ENCODE data around the gene VGLL1. TPM values are rescaled to one million over a fixed set of nuclear protein-coding genes. Genes with fewer than 3 reads are reported as not detected.

VGLL1 gene
- total and polyA plus RNA-seq, 11 donors: 0.62 TPM; not detected in 10

- TF ChIP-seq, protein P1, sequence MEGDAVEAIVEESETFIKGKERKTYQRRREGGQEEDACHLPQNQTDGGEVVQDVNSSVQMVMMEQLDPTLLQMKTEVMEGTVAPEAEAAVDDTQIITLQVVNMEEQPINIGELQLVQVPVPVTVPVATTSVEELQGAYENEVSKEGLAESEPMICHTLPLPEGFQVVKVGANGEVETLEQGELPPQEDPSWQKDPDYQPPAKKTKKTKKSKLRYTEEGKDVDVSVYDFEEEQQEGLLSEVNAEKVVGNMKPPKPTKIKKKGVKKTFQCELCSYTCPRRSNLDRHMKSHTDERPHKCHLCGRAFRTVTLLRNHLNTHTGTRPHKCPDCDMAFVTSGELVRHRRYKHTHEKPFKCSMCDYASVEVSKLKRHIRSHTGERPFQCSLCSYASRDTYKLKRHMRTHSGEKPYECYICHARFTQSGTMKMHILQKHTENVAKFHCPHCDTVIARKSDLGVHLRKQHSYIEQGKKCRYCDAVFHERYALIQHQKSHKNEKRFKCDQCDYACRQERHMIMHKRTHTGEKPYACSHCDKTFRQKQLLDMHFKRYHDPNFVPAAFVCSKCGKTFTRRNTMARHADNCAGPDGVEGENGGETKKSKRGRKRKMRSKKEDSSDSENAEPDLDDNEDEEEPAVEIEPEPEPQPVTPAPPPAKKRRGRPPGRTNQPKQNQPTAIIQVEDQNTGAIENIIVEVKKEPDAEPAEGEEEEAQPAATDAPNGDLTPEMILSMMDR (IDR thresholded peaks at IDR 0.05): no peak
- no peak for TF ChIP-seq POLR2A (IDR thresholded peaks at IDR 0.05)
- DNase-seq: no peak
- Histone ChIP-seq H3K36me3 (no peaks in the 10 kb centered on the region), H3K9me3 (no peaks in the 10 kb centered on the region), H3K4me1 (no peaks in the 10 kb centered on the region), H3K4me3 (no peak overlapping the region), H3K27me3 (peaks cover 0 to 20% (median 0%) of the 10 kb centered on the region in 9 donors), H3K27ac (no peak overlapping the region)
- intact Hi-C loops (cut with DNase I): no loop called here
- no peak for ATAC-seq
Observed at GRCh38 chrX:136597954-136598353, 65.9 kb downstream of the VGLL1 start.

DNA sequence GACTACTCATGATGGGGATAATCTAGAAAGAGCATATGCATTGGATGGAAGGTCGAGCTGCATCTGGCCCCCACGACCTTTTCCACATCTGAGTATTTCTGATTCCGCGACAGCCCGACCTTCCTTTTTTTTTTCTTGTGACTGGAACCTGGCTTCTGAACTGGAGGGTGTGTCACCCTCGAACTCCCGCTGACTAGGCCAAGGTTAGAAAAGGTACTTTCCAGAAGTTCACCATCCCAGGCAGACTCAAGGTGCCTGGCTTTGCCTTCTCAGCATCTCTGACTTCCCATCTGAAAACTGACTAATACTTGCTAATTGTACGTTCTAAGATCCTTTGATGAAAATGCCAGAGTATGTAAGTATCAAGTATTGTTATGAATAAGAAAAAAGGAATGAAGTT, 66.6 kb downstream of the VGLL1 start:
- H3K27ac ChIP-seq: no peak overlapping the region
- no peak overlapping the region for H3K4me3 ChIP-seq
- intact Hi-C loops (cut with DNase I): no loop called here
- H3K27me3 ChIP-seq: peaks cover 0 to 16% (median 0%) of the 10 kb centered on the region in 9 donors
- ATAC-seq (no peak), DNase-seq (no peak)
- H3K4me1 ChIP-seq: no peaks in the 10 kb centered on the region
- TF ChIP-seq POLR2A (IDR thresholded peaks at IDR 0.05): no peak
- TF ChIP-seq, protein P1 (IDR thresholded peaks at IDR 0.05): no peak
- WGBS, 4 donors: 70 to 80% (median 72%) methylated on average over 8 of the region's 8 CpGs
- H3K9me3 ChIP-seq: no peaks in the 10 kb centered on the region
- no peaks in the 10 kb centered on the region for H3K36me3 ChIP-seq

GRCh38 chrX:136600059-136600458, 68.0 kb downstream of the VGLL1 start:
- no peaks in the 10 kb centered on the region for H3K9me3 ChIP-seq
- 36 to 95% (median 67%) methylated on average over 1 of the region's 1 CpG for WGBS, 4 donors
- H3K27ac ChIP-seq: no peak overlapping the region
- ATAC-seq: no peak
- peaks cover 0 to 11% (median 0%) of the 10 kb centered on the region in 9 donors for H3K27me3 ChIP-seq
- intact Hi-C loops (cut with DNase I): loop anchor here in 4 of 10 donors (10.0 kb wide), 1 partner anchor 325 kb away; no protein-coding TSS in a partner anchor
- no peaks in the 10 kb centered on the region for H3K4me1 ChIP-seq
- DNase-seq: no peak
- no peaks in the 10 kb centered on the region for H3K36me3 ChIP-seq
- TF ChIP-seq, protein P1 (IDR thresholded peaks at IDR 0.05): no peak
- TF ChIP-seq POLR2A (IDR thresholded peaks at IDR 0.05): no peak
- no peak overlapping the region for H3K4me3 ChIP-seq

MicroRNAs within 50 kb of the gene (microRNA counts, 767-probe panel; counts per million panel counts)
- microRNA hsa-miR-934: 1,593 to 1,693 counts per million in 2 donors

Small RNAs within 50 kb of the gene (microRNA-seq; reads per million reads assigned to microRNA genes)
- 0 reads per million in 4 donors for gene MIR934

Other genes with a start within 250 kb of the VGLL1 start
- gene ADGRG4, start 231.3 kb upstream of the VGLL1 start, total RNA-seq: under 1 TPM in 2 of 9 donors, not detected in 7; 0.04 to 0.07 TPM
- gene ADGRG4, start 231.3 kb upstream of the VGLL1 start, polyA plus RNA-seq: not detected
- gene BRS3, start 44.3 kb upstream of the VGLL1 start, total RNA-seq: not detected
- not detected for gene BRS3, start 44.3 kb upstream of the VGLL1 start, polyA plus RNA-seq
- gene HTATSF1, start 34.6 kb upstream of the VGLL1 start, total RNA-seq: 10 to 100 TPM; 49.8 to 83.0 (median 66.7) TPM
- 10 to 100 TPM; 58.0 to 63.2 TPM for gene HTATSF1, start 34.6 kb upstream of the VGLL1 start, polyA plus RNA-seq
- gene CD40LG, start 115.9 kb downstream of the VGLL1 start, total RNA-seq: under 1 TPM in 2 of 9 donors, not detected in 7; 0.36 to 0.75 TPM
- gene CD40LG, start 115.9 kb downstream of the VGLL1 start, polyA plus RNA-seq: under 1 TPM in 1 of 2 donors, not detected in 1; 0.04 TPM
- gene ARHGEF6, start 248.7 kb downstream of the VGLL1 start, total RNA-seq: 10 to 100 TPM; 40.0 to 74.7 (median 61.0) TPM
- 10 to 100 TPM; 15.2 to 31.3 TPM for gene ARHGEF6, start 248.7 kb downstream of the VGLL1 start, polyA plus RNA-seq